GM12878 (cell line): ENCODE data around the gene TRAP1.

Source experiments
- BCL11A ChIP-seq: IDR thresholded peaks from 2 replicates; pipeline ENCODE4 v1.6.1; 2011; ENCODE audit warnings: low read depth, low read length
- BMI1 ChIP-seq: fragments of 450-650 bp; IDR thresholded peaks from 2 replicates; pipeline ENCODE4 v1.6.1; 2016; ENCODE audit warnings: mild to moderate bottlenecking, moderate library complexity, borderline replicate concordance
- CHD1 ChIP-seq: IDR thresholded peaks from 2 replicates; pipeline ENCODE4 v1.6.1; 2012; ENCODE audit warnings: low read depth, low read length, improper control_type of control experiment
- FOXK2 ChIP-seq: fragments of 450-650 bp; IDR thresholded peaks from 2 replicates; pipeline ENCODE4 v1.6.1; 2017; ENCODE audit warnings: mild to moderate bottlenecking, moderate library complexity
- KAT2A ChIP-seq: conservative IDR thresholded peaks from 2 replicates; pipeline ENCODE4 v1.6.1; 2011; ENCODE audit warnings: low read depth, low read length; ENCODE audit not compliant: control insufficient read depth
- MYC ChIP-seq: IDR thresholded peaks from 2 replicates; pipeline ENCODE4 v1.6.1; 2011; ENCODE audit warnings: mild to moderate bottlenecking, low read length, moderate library complexity, inconsistent platforms; ENCODE audit not compliant: insufficient read depth, insufficient replicate concordance, insufficient read length, severe bottlenecking
- NR2C1 ChIP-seq: fragments of 450-650 bp; IDR thresholded peaks from 2 replicates; pipeline ENCODE4 v1.6.1; 2017; ENCODE audit warnings: antibody characterized with exemption, mild to moderate bottlenecking, moderate library complexity
- POLR2AphosphoS5 ChIP-seq: IDR thresholded peaks from 2 replicates; pipeline ENCODE4 v1.6.1; 2011; ENCODE audit warnings: mild to moderate bottlenecking, low read length, inconsistent platforms
- POU2F2 ChIP-seq: IDR thresholded peaks from 3 replicates; pipeline ENCODE4 v1.6.1; 2011; ENCODE audit warnings: low read depth, mild to moderate bottlenecking, low read length, borderline replicate concordance
- RAD21 ChIP-seq: IDR thresholded peaks from 2 replicates; pipeline ENCODE4 v1.6.1; 2011; ENCODE audit warnings: mild to moderate bottlenecking, low read depth, low read length, moderate library complexity; ENCODE audit not compliant: insufficient read depth
- TBL1XR1 ChIP-seq: IDR thresholded peaks from 2 replicates; pipeline ENCODE4 v1.6.1; 2012; ENCODE audit warnings: low read depth, low read length, improper control_type of control experiment
- TF ChIP-seq, protein P1 (sequence below), 3 experiments: IDR thresholded peaks in 2 of 3; conservative IDR thresholded peaks in 1 of 3; 2 replicates each; pipeline ENCODE4 v1.5.1; 2011; ENCODE audit warnings: low read depth in 3 of 3, low read length in 3 of 3, mild to moderate bottlenecking in 3 of 3, control low read depth in 2 of 3, moderate library complexity in 2 of 3, inconsistent platforms in 1 of 3, mixed read lengths in 1 of 3; ENCODE audit not compliant: control insufficient read depth in 2 of 3, insufficient read depth in 1 of 3; ENCODE audit errors: extremely low read depth in 1 of 3
- TF ChIP-seq, protein P2 (sequence below): IDR thresholded peaks from 2 replicates; pipeline ENCODE4 v1.6.1; 2011; ENCODE audit warnings: low read depth, mild to moderate bottlenecking, low read length, moderate library complexity, borderline replicate concordance; ENCODE audit errors: extremely low read depth

DNA sequence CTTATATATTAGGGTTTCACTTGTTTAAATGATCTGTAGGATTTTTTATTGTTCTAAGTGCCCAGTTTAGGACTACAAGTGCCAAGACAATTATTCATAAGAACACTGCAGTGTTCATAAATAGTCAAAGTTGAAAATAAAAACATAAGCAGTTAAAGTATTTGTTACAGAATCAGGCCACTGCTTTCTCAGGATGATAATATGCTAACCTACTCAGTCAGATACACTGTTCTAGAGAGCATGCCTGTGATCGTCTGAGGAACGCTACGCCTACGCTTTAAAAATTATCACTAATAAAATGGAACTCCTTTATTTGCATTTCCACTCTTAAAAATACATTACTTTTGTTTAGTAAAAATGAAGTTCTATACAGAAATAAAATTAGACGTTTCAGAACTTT, 37.4 kb upstream of the TRAP1 start:
- TF ChIP-seq, protein P1, sequence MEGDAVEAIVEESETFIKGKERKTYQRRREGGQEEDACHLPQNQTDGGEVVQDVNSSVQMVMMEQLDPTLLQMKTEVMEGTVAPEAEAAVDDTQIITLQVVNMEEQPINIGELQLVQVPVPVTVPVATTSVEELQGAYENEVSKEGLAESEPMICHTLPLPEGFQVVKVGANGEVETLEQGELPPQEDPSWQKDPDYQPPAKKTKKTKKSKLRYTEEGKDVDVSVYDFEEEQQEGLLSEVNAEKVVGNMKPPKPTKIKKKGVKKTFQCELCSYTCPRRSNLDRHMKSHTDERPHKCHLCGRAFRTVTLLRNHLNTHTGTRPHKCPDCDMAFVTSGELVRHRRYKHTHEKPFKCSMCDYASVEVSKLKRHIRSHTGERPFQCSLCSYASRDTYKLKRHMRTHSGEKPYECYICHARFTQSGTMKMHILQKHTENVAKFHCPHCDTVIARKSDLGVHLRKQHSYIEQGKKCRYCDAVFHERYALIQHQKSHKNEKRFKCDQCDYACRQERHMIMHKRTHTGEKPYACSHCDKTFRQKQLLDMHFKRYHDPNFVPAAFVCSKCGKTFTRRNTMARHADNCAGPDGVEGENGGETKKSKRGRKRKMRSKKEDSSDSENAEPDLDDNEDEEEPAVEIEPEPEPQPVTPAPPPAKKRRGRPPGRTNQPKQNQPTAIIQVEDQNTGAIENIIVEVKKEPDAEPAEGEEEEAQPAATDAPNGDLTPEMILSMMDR (IDR thresholded peaks at IDR 0.05 in 2 of 3, conservative IDR thresholded peaks at IDR 0.05 in 1 of 3; ENCODE audit: control insufficient read depth in 2 of 3, extremely low read depth in 1 of 3, insufficient read depth in 1 of 3, low read depth in 3 of 3, low read length in 3 of 3): no peak
- TF ChIP-seq POU2F2 (no peak), POLR2AphosphoS5 (no peak), KAT2A (no peak), TBL1XR1 (no peak), BMI1 (no peak), MYC (no peak), NR2C1 (no peak), CHD1 (no peak), RAD21 (no peak), FOXK2 (no peak), BCL11A (no peak)
- TF ChIP-seq, protein P2, sequence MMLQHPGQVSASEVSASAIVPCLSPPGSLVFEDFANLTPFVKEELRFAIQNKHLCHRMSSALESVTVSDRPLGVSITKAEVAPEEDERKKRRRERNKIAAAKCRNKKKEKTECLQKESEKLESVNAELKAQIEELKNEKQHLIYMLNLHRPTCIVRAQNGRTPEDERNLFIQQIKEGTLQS: no peak
